NCI-H510A treated with DMSO at 0.1 percent for 48 hours (cell line): ENCODE results near the gene HES3.

Source experiments
- DNase-seq: peaks from one replicate; lab custom pipeline; 2025; lab: John Stamatoyannopoulos, UW

Gene HES3

GRCh38 chr1:6243993-6244392 is at the start of gene HES3:
HES3 (plus strand) TSS chr1:6244179; CDS start chr1:6244366, 187 bp downstream.
- no peak for DNase-seq

GRCh38 chr1:6197746-6198427 is 46.1 kb upstream of the HES3 start:
- DNase-seq = no peak

DNA sequence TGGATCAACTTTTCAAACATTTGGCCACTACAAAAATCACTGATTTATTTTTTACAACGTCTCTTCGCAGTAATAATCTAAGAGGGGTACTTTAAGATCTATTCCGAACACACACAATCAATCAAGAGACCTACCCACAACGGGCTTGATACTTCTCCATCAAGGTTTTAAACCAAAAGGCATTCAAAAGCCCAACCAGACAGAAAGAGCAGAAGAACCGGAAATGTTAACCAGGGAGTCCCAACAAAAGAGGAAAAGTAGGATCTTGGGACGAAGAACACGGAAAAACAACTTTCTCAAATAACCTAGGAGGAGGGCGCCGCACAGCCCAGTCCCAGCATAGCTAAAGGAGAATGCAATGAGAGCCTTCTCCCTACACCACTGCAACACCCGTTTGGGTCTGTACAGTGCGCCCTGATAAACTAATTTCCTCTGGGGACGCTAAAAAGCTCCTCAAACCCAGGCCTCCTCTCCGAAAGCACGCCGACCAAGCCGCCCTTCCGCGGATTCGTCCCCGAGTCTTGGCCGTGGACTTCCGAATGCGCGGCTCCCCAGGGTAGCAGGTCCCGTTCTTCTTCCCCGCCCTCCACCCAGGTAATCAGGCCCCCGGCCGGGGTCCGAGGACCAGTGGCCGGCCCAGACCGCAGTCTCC is 45.2 kb upstream of the HES3 start:
- peak; percentile 70 for DNase-seq

DNA sequence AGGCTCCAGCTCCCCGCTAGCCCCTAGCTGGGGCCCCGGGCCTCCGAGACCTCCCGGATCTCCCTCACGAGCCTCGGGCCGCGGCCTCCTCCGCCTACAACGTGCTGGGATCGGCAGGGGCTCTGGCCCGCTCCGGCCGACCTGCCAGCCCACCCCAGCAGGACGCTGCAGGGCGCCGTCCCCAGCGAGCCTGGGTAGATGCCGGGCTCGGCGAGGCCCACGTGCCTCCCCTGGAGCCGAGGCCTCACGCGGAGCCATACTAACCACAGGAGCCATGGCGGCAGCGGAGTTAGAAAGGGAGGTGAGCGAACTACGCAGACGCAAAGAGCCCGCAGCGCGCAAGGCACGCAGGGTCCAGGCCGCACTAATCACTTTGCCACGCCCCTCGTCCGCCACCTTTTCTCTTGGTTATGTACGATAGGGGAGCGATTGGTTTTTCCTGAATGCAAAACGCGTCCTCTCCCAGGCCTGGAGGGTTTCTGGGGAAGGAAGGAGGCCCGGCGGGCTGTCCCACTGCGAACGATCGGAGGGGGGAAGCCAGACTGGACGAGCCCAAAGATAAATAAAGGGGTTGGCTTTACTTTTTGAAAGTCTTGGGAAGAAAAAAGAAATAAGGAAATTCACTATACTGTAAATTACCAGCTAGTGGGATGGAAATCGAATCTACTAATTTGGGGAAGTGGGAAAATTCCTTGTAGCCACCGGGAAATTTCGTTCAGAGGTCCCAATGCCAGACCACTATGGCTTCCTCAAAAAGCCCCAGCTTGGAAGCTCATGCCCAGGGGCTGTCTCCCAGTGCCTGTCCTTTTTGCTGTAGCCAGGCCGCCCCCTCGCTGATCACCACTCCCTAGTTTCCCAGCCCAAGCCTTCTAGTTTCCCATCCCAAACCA is 44.4 kb upstream of the HES3 start, which contains the start of gene RPL22:
Gene RPL22 (minus strand): TSS at position 298 of the 890 bp plus-strand sequence. CDS start 22 bp downstream, at position 276.
- peak; percentile 100 for DNase-seq

GRCh38 chr1:6200188-6200809 is 43.7 kb upstream of the HES3 start:
- peak; percentile 70 for DNase-seq

GRCh38 chr1:6202256-6202655 is 41.7 kb upstream of the HES3 start:
- no peak for DNase-seq

DNA sequence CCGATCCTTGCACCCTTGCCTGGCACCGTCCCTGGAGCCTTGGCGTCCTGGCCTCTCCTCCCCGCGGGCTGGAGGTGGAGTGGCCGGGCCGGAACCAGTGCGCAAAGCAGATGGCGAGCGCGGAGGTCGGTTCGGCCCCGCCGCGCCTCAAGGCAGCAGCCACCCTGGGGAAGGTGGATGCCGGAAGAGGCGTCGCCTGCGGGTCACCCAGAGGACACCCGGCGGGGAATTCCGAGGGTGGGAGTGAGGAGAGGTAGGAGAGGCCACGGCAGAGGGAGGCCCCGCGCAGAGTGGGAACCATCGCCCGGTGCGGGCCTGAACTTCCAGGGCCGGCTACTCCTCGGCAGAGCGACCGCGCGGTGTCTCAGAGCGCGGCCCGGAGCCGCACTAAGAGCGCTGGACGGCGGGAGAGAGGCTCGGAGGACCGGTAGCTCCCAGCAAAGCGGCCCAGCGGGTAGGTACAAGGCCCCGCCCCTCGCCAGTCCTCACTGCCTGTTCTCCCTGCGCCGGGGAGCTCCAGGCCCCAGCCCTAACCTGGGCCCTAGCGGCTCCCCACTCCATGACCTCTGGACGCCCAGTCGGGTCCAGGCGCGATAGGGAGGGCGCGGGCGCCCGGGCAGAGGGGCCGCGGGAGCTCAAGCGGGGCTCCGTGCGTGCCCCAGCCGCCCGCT is 38.0 kb upstream of the HES3 start, which contains the start of gene RNF207:
Gene RNF207 (plus strand): TSS at position 271 of the 671 bp plus-strand sequence. CDS start 417 bp downstream, outside the sequence.
- DNase-seq = peak; percentile 98

GRCh38 chr1:6206520-6206855 is 37.5 kb upstream of the HES3 start:
- no peak for DNase-seq

DNA sequence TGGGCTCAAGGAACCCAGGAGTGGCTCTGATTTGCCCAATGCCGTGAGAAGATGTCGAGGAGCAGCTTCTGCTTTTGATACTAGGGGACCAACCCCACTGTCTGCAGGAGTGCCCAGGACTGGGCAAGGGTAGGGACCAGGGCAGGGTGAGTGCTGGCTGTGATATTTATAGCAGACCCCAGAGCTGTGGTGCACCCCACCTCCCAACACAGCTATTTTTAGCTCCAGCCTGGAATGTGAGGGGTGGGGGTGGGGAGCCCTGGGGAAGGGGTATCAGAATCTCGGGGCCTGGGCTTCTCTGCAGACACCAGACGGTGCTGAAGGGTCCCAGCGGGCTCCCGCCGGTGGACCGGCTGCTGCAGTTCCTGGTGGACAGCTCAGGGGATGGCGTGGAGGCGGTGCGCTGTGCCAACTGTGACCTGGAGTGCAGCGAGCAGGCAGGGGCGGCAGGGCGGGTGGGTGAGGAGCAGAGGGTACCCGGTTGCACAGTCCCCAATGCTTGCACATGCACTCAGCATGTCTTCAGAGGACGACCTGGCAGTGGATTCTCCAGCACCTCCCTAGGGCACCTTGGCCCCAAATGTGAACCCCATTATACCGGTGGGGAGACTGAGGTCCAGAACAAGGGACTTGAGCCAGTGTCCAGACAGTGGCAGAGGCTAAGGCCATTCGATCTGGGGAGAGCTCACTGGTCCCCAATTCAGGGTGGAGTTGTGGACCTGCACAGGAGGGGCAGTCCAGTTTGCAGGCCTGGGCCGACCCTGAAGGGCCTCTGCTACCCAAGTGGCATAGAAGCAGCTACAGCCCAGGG is 36.7 kb upstream of the HES3 start:
- DNase-seq = no peak

DNA sequence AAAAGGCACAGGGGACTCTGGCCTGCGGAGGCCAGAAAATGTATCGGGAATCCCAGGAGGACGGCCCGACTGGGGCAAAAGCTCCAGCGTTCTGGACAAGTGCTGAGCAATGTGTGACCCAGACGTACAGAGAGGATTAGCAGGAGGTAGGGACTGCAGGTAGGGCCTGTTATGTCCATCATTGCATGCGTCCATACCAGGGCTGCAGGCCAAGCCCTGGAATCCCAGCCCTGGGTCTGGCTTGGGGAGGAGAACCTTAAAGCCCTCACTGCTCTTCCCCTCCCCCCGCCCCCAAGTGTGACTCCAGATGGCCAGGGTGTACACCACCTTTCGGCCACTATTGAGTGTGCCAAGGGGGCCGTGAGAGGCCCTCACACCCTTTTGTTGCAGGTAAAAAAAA is 36.1 kb upstream of the HES3 start:
- no peak for DNase-seq

DNA sequence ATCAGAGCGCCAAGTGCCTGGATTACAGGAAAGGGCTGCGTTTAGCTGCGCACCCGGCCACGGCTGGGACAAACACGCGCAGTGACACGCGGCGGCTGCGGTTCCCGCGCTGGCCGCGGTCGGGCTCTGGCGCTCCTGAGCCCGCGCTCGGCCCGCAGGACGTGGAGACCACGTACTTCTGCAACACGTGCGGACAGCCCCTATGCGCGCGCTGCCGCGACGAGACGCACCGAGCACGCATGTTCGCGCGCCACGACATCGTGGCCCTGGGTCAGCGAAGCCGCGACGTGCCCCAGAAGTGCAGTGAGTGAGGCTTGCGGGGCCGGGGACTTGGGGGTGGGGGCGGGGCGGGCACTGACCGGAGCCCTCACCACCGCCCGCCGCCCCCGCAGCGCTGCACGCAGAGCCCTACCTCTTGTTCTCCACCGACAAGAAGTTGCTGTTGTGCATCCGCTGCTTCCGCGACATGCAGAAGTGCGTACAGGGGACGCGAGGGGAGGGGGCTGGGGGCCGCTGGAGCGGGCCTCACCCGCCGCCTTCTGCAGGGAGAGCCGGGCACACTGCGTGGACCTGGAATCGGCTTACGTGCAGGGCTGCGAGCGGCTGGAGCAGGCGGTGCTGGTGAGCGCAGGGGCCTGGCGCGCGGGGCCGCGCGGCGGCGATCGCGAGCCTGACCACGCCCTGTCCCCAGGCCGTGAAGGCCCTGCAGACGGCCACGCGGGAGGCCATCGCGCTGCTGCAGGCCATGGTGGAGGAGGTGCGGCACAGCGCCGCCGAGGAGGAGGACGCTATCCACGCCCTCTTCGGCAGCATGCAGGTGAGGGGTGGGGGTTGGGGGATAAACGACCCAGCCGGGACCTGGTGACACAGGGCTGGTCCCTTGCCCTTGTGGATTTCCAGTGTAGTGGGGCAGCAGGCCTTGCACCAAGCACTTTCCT is 35.0 kb upstream of the HES3 start:
- peak; percentile 80 for DNase-seq

- peak; percentile 78 for DNase-seq
These were observed 34.1 kb upstream of the HES3 start for GRCh38 chr1:6209661-6210580.

- no peak for DNase-seq
These were observed 33.2 kb upstream of the HES3 start for GRCh38 chr1:6210591-6211355.

- DNase-seq = no peak
These were observed 32.2 kb upstream of the HES3 start for GRCh38 chr1:6211731-6212130.

GRCh38 chr1:6212193-6212959 is 31.6 kb upstream of the HES3 start:
- DNase-seq = no peak

DNA sequence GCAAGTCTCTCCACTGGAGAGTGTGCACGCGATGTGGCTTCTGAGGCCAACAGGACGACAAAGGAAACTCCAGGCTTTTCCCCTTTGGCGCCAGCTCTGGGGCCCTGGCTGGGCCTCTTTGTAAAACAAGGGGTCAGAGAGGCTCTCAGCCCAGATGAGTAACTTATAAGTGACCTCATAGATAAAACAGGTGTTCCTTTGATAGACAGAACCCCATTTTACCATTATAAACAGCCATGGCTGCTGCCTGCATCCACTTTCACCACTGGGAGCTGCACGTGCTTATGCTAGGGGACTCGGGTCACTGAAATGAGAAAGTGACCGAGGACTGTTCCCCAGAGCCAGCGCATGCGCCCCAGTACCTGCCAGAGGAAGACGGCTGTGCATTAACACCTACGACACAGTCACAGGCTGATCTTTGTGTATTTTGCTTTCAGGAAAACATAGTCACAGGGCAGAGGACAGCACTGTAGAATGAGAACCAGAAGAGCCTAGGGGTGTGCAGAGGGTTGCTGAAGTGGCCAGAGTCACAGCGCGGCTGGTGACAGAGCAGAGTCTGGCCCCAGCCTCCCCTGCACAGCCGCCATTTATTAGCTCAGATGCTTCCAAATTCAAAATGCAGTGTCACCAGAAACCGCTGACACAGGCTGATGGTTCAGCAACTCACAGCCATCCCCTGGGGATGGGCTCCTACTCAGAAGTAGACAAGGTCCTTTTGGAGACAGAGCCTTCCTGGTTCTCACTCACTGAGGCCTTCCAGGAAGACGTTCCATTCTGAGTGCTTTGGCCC is 25.4 kb upstream of the HES3 start:
- DNase-seq = peak; percentile 37
